ENCODE results near the gene DOCK9. TPM values are rescaled to one million over a fixed set of nuclear protein-coding genes. Genes with fewer than 3 reads are reported as not detected.

DOCK9 gene
- total RNA-seq, 4 donors from 2014 or later = 79.1 to 197 (median 107) TPM

DNA sequence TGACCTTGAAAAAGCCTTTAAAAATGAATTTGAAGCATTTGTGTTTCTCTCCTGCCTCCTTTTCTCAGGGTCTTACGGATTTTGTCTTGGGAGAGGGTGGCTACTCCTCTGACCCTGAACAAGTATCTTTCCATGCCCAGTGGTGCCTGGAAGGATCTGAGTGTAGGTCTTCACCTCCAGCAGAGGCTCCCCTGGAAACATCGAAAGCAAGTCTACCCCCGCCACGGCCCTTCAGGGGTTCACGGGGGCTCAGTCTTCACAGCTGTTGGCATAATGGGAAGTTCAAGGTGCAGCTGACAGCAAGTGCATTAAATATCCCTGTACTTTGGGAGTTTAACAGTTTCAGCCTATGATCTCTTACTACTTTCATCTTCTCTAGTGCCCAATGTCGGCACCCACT lies 182.6 kb downstream of the DOCK9 start:
- intact Hi-C loops (cut with DNase I; ENCODE audit: low total_unique reads) = no loop called here
- no peak overlapping the region for H3K4me3 ChIP-seq
- no peaks in the 10 kb centered on the region for H3K27me3 ChIP-seq
- H3K4me1 ChIP-seq = no peaks in the 10 kb centered on the region
- no peak for DNase-seq
- H3K9me3 ChIP-seq = no peaks in the 10 kb centered on the region
- H3K27ac ChIP-seq = no peak overlapping the region
- H3K36me3 ChIP-seq = no peaks in the 10 kb centered on the region
- TF ChIP-seq POLR2A (IDR thresholded peaks at IDR 0.05) = no peak
- TF ChIP-seq, protein P1, sequence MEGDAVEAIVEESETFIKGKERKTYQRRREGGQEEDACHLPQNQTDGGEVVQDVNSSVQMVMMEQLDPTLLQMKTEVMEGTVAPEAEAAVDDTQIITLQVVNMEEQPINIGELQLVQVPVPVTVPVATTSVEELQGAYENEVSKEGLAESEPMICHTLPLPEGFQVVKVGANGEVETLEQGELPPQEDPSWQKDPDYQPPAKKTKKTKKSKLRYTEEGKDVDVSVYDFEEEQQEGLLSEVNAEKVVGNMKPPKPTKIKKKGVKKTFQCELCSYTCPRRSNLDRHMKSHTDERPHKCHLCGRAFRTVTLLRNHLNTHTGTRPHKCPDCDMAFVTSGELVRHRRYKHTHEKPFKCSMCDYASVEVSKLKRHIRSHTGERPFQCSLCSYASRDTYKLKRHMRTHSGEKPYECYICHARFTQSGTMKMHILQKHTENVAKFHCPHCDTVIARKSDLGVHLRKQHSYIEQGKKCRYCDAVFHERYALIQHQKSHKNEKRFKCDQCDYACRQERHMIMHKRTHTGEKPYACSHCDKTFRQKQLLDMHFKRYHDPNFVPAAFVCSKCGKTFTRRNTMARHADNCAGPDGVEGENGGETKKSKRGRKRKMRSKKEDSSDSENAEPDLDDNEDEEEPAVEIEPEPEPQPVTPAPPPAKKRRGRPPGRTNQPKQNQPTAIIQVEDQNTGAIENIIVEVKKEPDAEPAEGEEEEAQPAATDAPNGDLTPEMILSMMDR (IDR thresholded peaks at IDR 0.05) = no peak

- Histone ChIP-seq H3K27ac (no peak overlapping the region), H3K36me3 (no peaks in the 10 kb centered on the region), H3K9me3 (no peaks in the 10 kb centered on the region), H3K27me3 (no peaks in the 10 kb centered on the region), H3K4me1 (no peaks in the 10 kb centered on the region), H3K4me3 (no peak overlapping the region)
- TF ChIP-seq, protein P1 (IDR thresholded peaks at IDR 0.05) = no peak
- TF ChIP-seq POLR2A (IDR thresholded peaks at IDR 0.05) = no peak
- intact Hi-C loops (cut with DNase I; ENCODE audit: low total_unique reads) = no loop called here
- no peak for DNase-seq
Observed at GRCh38 chr13:98794498-98794897, 183.4 kb downstream of the DOCK9 start.

- no peak overlapping the region for H3K4me3 ChIP-seq
- H3K27ac ChIP-seq = no peak overlapping the region
- no peaks in the 10 kb centered on the region for H3K9me3 ChIP-seq
- no peak for TF ChIP-seq POLR2A (IDR thresholded peaks at IDR 0.05)
- TF ChIP-seq, protein P1 (IDR thresholded peaks at IDR 0.05) = no peak
- no peaks in the 10 kb centered on the region for H3K4me1 ChIP-seq
- no peak for DNase-seq
- H3K36me3 ChIP-seq = no peaks in the 10 kb centered on the region
- H3K27me3 ChIP-seq = no peaks in the 10 kb centered on the region
- intact Hi-C loops (cut with DNase I; ENCODE audit: low total_unique reads) = no loop called here
Observed at GRCh38 chr13:98792785-98793495, 184.9 kb downstream of the DOCK9 start.

- no peak for DNase-seq
- intact Hi-C loops (cut with DNase I; ENCODE audit: low total_unique reads) = no loop called here
- no peaks in the 10 kb centered on the region for H3K27me3 ChIP-seq
- no peaks in the 10 kb centered on the region for H3K36me3 ChIP-seq
- no peak overlapping the region for H3K27ac ChIP-seq
- H3K4me1 ChIP-seq = no peaks in the 10 kb centered on the region
- no peaks in the 10 kb centered on the region for H3K9me3 ChIP-seq
- no peak for TF ChIP-seq POLR2A (IDR thresholded peaks at IDR 0.05)
- TF ChIP-seq, protein P1 (IDR thresholded peaks at IDR 0.05) = no peak
- no peak overlapping the region for H3K4me3 ChIP-seq
Observed at GRCh38 chr13:98792321-98792720, 185.5 kb downstream of the DOCK9 start.

GRCh38 chr13:98791611-98792010 lies 186.3 kb downstream of the DOCK9 start:
- Histone ChIP-seq H3K27ac (no peak overlapping the region), H3K4me3 (no peak overlapping the region), H3K27me3 (no peaks in the 10 kb centered on the region), H3K36me3 (no peaks in the 10 kb centered on the region), H3K9me3 (no peaks in the 10 kb centered on the region), H3K4me1 (no peaks in the 10 kb centered on the region)
- intact Hi-C loops (cut with DNase I; ENCODE audit: low total_unique reads) = no loop called here
- no peak for TF ChIP-seq POLR2A (IDR thresholded peaks at IDR 0.05)
- TF ChIP-seq, protein P1 (IDR thresholded peaks at IDR 0.05) = no peak
- DNase-seq = no peak

All from uterus (tissue), 4 donors.